Mammary epithelial cell (primary cell): ENCODE data around the gene CSNK1A1L.

Experiments
- EZH2 ChIP-seq: IDR thresholded peaks from 2 replicates; pipeline ENCODE4 v1.6.1; 2012; ENCODE audit warnings: low read length, inconsistent platforms, borderline replicate concordance
- TF ChIP-seq, protein P1 (sequence below), 2 donors: IDR thresholded peaks in 1 of 2; conservative IDR thresholded peaks in 1 of 2; 2 replicates each; pipeline ENCODE4 v1.5.1; 2011 to 2012; ENCODE audit warnings: inconsistent platforms in 2 of 2, low read length in 2 of 2, mild to moderate bottlenecking in 2 of 2, control low read depth in 1 of 2, low read depth in 1 of 2; ENCODE audit not compliant: insufficient read depth in 1 of 2; ENCODE audit errors: extremely low read depth in 1 of 2

DNA sequence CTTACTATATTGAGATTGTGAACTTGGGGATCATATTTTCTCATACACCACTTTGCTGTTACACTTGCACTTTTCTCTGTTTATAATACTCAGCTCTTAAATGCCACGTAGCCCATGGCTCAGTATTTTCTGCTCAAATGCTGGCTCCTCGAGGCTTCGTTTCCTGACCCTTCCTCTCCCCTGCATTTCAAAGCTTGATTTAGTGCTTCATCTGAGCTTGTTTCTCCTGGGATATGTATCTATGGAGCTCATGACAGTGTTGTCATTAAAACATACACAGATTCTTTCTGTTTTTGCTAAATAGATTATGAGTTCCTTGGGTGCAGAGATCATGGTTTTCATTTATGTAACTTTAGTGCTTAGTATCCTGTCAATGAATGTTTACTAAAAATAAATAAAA, 11.4 kb downstream of the CSNK1A1L start:
- TF ChIP-seq, protein P1, sequence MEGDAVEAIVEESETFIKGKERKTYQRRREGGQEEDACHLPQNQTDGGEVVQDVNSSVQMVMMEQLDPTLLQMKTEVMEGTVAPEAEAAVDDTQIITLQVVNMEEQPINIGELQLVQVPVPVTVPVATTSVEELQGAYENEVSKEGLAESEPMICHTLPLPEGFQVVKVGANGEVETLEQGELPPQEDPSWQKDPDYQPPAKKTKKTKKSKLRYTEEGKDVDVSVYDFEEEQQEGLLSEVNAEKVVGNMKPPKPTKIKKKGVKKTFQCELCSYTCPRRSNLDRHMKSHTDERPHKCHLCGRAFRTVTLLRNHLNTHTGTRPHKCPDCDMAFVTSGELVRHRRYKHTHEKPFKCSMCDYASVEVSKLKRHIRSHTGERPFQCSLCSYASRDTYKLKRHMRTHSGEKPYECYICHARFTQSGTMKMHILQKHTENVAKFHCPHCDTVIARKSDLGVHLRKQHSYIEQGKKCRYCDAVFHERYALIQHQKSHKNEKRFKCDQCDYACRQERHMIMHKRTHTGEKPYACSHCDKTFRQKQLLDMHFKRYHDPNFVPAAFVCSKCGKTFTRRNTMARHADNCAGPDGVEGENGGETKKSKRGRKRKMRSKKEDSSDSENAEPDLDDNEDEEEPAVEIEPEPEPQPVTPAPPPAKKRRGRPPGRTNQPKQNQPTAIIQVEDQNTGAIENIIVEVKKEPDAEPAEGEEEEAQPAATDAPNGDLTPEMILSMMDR (conservative IDR thresholded peaks at IDR 0.05 in 1 of 2, IDR thresholded peaks at IDR 0.05 in 1 of 2; ENCODE audit: extremely low read depth in 1 of 2, insufficient read depth in 1 of 2, low read depth in 1 of 2, low read length in 2 of 2), result no peak
- no peak for TF ChIP-seq EZH2
